ENCODE measurements around the gene SHMT2.

Gene SHMT2

GRCh38 chr12:57229634-57230380 is at the start of gene SHMT2:
TSS of gene SHMT2 (plus strand) at chr12:57229711. CDS start at chr12:57229779, 68 bp downstream.
- DNase-seq = no peak

- no peak for DNase-seq
These were observed 49.1 kb upstream of the SHMT2 start for GRCh38 chr12:57180321-57180989.

- no peak for DNase-seq
These were observed 48.4 kb upstream of the SHMT2 start for GRCh38 chr12:57181072-57181471.

GRCh38 chr12:57181561-57182155 is 47.9 kb upstream of the SHMT2 start:
- no peak for DNase-seq

GRCh38 chr12:57182918-57183575 is 46.5 kb upstream of the SHMT2 start:
- DNase-seq = no peak

GRCh38 chr12:57183939-57184725 is 45.4 kb upstream of the SHMT2 start:
- DNase-seq = no peak

GRCh38 chr12:57185403-57185802 is 44.1 kb upstream of the SHMT2 start:
- DNase-seq = no peak

GRCh38 chr12:57185906-57186508 is 43.5 kb upstream of the SHMT2 start:
- no peak for DNase-seq

GRCh38 chr12:57187222-57188089 is 42.1 kb upstream of the SHMT2 start:
- no peak for DNase-seq

GRCh38 chr12:57188090-57188425 is 41.5 kb upstream of the SHMT2 start:
- no peak for DNase-seq

GRCh38 chr12:57190037-57190436 is 39.5 kb upstream of the SHMT2 start:
- no peak for DNase-seq

GRCh38 chr12:57190821-57191220 is 38.7 kb upstream of the SHMT2 start:
- no peak for DNase-seq

GRCh38 chr12:57191410-57191809 is 38.1 kb upstream of the SHMT2 start:
- DNase-seq = no peak

- DNase-seq = no peak
These were observed 36.6 kb upstream of the SHMT2 start for GRCh38 chr12:57192920-57193319.

- no peak for DNase-seq
These were observed 35.7 kb upstream of the SHMT2 start for GRCh38 chr12:57193706-57194245.

- DNase-seq = no peak
These were observed 35.3 kb upstream of the SHMT2 start for GRCh38 chr12:57194253-57194652.

- no peak for DNase-seq
These were observed 34.3 kb upstream of the SHMT2 start for GRCh38 chr12:57195186-57195585.

- no peak for DNase-seq
These were observed 33.7 kb upstream of the SHMT2 start for GRCh38 chr12:57195611-57196371.

- no peak for DNase-seq
These were observed 33.1 kb upstream of the SHMT2 start for GRCh38 chr12:57196439-57196838.

- no peak for DNase-seq
These were observed 32.6 kb upstream of the SHMT2 start for GRCh38 chr12:57196956-57197355.
